Central memory CD4-positive, alpha-beta T cell (primary cell): Measurements from ENCODE around the gene TSGA10.
A peak's percentile ranks its signal among the peaks of the same experiment; 100 is the strongest.
"Not testable (repeated sequence)": the region's sequence is repeated elsewhere in the genome, so short reads cannot be mapped to it uniquely, and the experiment has no call there.

Experiments used
- DNase-seq: peaks from one replicate; pipeline ENCODE4 v3.0.0; 2022

The TSGA10 gene

DNA sequence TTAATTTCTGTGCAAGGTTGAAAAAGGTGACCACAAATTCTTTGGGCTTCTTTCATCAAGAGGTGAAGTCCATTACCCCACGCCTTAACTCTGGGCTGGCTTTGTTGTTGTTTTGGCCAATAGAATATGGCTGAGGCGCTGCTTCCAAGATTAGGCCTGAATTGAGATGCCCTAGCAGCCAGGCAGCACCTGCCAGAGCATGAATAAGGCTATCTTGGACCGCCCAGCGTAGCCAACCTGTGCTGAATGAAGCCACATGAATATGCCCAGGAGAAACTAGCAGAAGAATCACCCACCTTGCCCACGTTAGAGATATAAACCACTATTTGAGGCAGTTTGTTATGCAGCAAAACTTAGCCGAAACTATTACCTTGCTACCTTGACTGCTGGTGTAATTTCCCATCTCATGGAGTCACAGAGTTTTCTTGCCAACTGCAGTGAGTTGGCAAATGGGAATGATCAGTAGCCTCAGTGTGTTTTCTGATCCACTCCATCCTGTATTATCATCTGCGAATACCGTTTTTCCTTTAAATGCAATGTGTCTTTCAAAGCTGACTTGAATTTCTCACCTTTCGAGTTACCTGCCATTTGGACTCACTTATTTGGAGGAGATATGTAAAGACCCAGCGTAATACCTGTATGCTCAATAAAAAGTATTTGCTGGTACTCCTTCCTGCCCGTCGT, 679 bp downstream of the TSGA10 start:
- DNase-seq, result no peak

DNA sequence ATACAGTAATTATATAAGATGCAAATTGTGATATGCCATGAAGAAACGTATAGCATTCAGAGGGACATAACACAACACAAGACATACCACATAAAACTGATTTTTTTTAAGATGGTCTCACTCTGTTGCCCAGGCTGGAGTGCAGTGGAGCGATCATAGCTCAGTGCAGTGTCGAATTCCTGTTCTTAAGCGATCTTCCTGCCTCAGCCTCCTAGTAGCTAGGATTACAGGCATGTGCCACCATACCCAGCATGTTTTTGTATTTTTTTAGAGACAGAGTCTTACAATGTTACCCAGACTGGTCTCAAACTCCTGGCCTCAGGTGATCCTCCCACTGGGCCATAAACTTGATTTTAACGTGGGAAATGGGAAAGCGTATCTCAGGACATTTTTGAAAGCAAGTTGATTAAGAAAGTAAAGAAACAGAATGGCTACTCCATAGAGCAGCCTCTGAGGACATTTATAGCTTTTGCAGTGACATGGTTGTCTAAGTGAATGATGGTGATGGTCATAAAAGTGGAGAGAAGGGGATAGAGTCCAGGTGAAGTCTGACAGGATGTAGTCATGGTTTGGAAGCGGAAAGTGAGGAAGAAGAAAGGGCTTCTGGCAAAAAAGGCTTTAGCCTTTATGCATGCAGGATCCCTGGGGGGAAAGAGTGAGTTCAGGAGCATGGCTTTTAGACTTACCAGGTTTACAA, 2.4 kb downstream of the TSGA10 start:
- no peak for DNase-seq

DNA sequence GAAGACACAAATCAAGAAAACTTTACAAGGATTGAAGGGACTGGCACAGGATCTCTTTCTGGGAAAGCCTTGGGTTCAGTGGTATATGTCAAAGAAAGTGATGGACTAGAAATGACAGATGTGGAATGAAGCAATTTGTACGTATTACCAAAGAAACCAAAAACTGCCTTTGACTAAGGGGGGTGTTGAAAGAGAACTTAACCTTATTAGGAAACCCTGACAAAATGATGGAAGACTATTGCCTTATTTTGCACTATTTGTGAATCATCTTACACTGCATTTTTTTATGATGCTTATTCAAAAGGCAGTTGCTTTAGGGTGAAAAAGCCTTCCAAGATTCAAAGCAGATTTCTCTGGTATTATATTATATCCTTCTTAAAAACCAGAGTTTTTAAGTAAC, 4.0 kb downstream of the TSGA10 start:
- no peak for DNase-seq

DNA sequence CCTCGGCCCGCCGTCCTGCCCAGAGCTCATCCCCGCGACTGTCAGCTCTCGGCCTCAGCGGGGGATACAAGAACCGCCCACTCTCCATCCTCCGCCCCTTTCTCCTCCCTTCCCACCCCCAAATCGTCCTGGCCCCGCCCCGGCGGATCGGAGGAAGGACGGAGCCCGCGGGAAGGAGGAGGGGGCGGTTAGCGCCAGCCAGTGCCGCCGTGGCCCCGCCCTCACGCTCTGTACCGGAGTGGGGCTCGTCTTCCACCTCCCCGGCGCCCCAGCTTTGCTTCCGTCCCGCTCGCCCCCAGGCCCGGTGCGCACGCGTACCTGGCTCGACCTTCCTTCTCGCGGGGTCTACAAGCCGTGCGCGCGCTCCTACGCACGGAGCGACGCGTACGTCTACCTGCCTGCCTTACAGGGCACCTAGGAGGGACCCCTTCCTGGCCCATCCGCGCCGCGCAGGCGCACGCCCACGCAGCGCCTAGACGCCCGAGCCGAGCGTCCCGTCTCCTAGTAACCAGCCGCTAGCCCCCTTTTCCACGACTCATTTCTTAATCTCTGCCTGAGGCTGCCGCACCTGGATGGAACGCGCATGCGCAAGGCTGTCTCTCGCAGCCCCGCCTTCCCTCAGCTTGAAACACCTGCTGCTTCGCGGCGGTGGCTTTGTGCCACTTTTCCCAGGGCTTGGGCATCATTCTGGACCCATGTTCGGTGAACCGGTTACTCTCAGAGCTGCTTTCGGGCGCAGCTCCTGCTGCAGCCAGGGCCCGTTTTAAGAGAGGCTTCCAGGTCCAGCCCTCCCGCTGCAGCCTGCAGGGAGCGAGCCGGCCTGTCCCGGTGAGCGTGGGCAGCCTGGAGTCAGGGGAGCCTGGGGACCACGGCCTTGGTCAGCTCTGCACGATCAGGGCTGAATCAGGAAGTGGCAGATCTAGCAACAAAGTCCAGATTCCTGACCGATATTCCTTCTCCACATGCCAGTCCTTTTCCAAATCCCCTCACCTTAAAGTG, 13.3 kb downstream of the TSGA10 start, which contains the start of gene C2orf15:
Gene C2orf15 (plus strand): TSS at position 598 of the 999 bp plus-strand sequence. CDS start 8,852 bp downstream, outside the sequence.
- peak; percentile 97 for DNase-seq

DNA sequence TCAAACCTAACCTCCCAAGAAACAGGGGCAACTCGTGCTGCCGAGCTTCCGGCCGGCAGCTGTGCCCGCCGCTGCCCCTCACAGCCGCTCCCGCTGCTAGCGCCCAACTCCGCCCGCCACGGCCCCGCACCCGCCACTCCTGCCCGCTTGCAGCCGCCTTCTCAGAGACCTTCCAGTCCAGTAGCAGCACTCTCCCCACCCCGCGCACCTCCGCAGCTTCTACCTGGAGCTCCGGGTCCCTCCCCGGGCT, 14.0 kb downstream of the TSGA10 start:
- no peak for DNase-seq

DNA sequence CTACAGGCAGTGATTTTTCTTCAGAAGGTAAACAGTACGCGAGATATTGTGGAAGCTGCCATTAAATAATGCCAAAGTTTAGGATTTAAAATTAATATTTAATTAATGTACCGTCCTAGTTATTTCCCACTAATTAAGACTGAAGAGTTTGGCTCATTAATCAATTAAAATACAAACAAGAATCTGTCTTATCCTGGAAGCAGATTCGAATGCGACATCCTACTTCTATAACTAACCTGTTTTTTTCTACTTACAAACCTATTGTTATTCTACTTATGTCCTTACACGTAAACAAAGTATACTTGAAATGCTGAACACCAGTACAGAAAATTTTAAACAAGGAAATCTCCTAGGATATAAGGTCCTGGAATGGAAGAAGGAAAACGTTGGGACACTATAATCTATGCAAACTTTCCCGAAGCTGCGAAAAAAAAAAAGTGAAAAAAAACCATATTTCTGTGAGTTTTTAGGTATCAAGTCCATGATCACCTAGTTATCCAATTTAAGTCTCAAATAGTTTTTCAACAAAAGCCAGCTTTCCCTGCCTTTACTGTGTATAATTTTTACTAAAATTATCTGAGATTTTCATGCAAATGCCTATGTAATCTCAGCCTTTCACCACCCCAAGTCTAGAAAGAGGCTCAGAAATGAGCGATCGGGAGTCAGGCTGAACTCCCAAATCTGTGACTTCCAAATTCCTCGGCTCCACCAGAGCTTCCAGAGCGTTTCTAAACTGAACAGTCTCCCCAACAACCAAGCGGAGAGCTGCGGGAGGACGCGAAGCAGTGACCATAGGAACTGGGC, 14.5 kb downstream of the TSGA10 start:
- no peak for DNase-seq

DNA sequence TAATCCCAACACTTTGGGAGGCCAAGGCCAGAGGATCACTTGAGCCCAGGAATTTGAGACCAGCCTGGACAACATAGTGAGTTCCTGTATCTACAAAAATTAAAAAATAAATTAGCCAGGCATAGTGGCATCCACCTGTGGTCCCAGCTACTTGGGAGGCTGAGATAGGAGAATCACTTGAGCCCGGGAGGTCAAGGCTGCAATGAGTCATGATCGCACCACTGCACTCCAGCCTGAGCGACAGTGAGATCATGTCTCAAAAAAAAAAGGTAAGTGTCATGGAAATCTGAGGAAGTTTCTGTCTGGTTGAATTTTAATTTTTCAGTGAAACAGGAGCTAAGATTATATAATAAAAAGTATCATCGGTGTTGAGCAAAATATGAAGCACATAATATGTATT, 15.7 kb downstream of the TSGA10 start:
- no peak for DNase-seq

DNA sequence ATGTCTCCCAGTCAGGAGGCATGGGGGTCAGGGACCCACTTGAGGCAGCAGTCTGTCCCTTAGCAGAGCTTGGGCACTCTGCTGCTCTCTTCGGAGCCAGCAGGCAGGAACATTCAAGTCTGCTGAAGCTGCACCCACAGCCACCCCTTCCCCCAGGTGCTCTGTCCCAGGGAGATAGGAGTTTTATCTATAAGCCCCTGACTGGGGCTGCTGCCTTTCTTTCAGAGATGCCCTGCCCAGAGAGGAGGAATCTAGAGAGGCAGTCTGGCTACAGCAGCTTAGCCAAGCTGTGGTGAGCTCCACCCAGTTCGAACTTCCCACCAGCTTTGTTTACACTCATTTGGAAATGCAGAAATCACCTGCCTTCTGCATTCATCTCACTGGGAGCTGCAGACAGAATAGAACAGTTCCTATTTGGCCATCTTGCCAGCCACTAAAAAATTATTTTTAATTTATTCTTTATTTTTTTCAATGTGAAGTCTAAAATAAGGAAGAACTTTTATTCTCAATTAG, 19.6 kb downstream of the TSGA10 start:
- not testable (repeated sequence) for DNase-seq

DNA sequence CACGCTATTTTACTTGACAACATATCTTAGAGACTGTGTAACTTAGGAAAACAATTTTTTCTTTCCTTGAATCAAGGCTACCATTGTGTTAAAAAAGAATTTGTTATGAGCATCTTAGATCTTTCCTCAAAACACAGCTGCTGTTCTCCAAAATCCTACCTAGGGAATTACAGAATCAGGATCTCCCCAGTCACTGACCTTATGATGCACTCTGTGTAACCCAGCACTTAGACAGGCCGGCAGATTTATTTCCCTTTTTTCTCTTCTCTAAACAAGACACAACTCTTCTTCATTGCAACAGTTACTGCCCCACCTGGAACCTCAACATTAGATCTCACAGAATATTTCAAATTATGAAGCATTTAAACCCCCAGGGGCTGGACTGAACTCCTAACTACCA, 26.8 kb downstream of the TSGA10 start:
- DNase-seq, result no peak

DNA sequence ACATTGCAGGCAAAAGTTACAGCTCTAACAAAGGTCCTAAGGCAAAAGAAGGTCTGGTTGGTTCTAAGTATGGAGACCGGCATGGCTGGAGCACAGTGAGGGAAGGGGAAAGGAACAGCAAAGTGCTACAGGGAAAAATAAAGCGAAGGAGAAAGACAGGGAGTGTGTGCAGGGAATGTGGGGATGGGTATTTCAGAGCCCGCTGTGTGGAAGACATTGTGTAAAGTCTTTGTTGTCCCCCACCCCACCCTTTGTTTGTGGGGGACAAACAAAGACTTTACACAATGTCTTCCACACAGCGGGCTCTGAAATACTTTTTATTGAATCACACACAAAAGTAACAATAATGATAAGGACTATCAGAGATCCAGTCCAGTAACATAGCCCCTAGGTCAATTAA, 42.1 kb downstream of the TSGA10 start:
- DNase-seq, result no peak

DNA sequence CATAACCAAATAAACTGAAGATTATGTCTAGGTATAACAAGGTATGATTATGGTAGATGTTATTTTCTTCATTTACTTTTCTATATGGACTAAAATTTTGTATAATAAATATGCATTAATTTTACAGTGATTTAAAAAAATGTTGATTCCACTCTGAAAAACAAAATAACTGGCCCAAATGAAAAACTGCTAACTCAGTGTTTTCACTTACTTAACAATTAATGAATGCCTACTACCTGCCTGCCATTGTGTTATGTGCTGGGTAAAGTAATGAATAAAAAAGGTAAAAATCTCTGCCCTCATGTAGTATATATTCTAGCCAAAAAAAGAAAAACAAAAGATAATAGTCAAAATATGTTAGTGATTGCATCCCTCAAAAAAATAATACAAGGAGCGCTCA, 42.8 kb downstream of the TSGA10 start:
- no peak for DNase-seq

DNA sequence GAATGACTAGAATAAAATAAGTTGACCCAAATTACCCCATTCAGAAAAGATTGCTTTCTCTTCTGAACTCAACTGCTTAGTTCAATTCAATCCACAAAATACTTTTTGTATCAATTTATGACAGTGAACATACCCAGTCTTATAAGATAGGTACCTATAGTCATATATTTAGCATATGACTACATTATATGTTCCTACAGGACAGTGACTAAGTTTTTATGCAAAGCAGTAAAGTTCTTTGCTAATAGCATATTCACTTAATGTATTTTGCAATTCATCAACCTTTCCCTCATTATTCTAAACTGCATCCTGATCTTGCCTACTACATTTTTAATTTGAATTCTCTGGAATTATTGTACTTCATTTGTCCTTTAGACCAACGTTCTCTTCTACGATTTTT, 43.5 kb downstream of the TSGA10 start:
- no peak for DNase-seq

DNA sequence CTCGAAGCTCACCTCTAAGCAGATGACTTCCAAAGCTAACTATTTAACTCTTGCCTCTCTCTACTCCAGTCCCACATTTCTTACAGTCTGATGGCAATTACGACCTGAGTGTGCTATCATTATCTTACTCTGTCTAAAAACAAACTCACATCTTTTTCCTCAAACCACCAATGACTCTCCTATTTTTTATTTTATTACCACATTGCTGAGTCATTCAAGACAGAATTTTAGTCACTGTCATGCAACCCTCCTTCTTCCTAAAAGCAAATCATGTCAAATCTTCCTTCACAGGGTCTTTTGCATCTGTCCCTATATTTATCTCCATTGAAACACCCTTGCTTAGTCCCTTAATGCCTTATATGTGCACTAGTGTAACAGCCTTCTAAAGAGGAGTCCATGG, 47.8 kb downstream of the TSGA10 start:
- no peak for DNase-seq

DNA sequence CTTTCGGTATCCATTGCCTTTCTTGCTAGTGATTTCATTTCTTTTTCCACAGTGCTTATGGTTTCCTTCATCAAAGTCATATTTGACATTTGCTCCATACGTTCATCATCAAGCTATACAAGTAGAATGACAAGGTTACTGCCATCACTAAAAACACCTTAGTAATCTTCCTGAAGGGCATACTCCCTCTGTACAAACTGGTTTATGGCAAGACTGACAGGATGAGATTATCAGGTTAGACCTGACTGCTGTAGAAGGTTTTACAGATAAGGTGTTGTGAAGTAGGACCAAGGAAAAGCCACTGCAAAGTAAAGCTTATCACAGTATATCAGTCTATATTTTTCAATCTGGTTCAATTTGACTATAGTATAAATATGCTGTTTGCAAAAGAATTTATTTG, 50.7 kb downstream of the TSGA10 start:
- no peak for DNase-seq

DNA sequence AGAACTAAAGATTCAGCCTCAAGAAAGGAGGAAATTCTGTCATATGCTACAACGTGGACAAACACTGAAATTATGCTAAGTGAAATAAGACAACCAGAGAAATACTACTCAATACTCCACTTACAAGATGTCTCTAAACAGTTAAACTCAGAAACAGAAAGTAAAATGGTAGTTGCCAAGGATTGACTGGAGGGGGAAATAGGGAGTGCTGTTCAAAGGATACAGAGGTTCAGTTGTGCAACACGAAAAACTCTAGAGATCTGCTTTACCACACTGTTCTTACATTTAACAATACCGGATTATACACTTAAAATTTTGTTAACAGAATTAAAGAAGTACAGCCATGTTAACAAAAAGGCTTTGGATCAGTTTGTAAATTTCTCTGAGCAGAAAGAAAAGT, 53.0 kb downstream of the TSGA10 start:
- no peak for DNase-seq

DNA sequence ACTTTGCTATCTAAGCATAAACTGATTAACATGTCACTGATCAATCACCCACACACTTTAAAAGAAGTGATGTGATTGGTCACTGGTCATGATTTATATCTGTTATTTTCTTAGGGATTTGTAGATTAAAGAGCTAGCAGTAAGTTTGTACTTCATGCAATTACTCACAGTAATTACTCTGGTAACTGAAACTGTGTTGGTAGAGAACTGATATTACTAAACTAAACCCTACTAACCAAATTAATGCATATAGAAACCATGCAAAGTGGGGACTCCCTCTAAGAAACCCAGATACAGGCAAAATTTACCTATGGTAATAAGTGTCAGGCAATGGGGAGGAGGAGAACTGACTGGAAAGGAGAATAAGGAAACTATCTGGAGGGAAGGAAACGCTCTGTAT, 58.0 kb downstream of the TSGA10 start:
- no peak for DNase-seq

DNA sequence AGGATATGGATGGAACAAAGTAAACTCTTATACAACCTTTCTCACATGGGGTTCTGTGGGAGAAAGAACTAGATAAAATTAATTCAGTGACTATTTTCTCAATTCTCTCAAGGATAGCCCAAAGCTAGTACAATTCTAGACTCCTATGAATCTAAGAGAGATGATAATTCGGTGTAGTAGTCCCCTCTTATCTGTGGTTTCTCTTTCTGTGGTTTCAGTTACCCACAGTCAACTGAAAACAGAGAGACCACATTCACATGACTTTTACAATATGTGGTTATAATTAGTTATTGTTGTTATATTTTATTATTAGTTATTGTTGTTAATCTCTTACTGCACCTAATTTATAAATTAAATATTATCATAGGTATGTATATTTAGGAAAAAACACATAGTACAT, 66.7 kb downstream of the TSGA10 start:
- no peak for DNase-seq

DNA sequence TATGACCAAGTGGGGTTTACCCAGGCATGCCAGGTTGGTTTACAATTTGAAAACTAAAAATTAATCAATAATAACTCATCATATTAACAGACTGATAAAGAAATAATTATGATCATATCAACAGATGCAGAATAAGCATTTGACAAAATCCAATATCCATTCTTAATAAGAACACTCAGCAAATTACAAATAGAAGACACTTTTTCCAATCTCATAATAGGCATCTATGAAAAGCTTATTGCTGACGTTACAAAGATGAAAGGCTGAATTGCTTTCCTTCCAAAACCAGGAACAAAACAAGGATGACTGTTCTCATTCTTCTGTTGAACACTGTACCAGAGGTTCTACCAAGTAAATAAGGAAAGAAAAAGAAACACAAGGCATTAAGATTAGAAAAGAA, 68.4 kb downstream of the TSGA10 start:
- DNase-seq, result no peak

DNA sequence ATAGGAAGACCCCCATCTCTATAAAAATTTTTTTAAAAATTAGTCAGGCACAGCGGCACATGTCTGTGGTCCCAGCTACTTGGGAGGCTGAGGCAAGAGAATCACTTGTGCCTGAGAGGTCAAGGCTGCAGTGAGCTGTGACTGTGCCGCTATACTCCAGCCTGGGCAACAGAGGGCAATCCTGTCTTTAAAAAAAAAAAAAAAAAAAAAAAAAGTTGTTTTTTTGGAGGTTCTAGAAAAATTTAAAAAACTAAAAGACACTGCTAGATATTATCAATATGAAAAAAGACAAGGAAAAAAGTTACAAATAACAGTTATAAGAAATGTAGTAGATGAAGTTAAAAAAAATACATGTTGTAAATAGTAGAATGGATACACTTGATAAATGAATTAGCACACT, 69.3 kb downstream of the TSGA10 start:
- DNase-seq, result no peak

DNA sequence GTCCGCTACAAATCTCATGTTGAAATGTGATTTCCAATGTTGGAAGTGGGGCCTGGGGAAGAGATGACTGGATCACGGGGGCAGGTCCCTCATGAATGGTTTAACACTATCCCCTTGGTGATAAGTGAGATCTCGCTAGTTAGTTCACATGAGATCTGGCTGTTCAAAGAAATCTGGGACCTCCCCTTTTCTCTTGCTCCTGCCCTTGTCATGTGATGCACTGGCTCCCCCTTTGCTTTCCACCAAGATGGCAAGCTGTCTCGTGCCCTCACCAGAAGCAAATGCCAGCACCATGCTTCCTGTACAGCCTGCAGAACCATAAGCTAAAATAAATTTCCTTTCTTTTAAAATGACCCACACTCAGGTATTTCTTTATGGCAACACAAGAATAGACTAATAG, 70.5 kb downstream of the TSGA10 start:
- no peak for DNase-seq

DNA sequence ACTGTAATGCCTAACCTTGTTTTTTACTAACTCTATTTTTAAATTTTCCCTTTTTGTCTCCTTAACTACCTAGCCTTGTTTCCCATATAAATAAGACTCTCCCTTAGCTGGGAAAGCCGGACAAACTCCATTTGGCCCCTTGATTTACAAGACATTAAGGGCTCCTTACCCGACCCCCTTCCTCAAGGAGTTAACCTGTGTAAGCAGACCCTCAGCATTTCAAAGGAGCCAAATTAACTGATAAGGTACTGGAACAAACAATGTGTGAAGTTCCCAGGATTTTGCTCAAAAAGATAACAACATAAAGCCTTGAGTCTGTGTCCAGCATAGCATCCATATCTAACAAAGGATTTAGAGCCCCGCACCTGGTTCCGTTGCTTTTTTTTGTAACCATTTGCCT, 72.9 kb downstream of the TSGA10 start:
- DNase-seq, result no peak

DNA sequence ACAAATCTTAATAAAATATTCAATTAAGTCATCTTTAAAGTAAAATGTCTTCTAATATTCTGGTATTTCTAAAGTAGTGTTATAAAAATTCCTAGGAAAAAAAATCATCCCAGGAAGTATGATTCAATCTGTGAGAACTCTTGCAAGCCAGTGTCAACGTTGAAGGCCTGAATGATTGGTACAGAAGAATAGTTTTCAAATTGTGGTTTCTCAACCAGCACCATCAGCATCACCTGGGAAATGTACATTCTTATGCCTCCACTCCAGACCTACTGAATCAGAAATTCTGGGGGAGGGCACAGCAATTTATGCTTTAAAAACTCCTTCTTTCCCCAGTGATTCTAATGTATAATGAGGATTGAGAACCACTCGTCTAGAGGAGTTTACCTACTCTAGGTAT, 75.5 kb downstream of the TSGA10 start:
- no peak for DNase-seq

DNA sequence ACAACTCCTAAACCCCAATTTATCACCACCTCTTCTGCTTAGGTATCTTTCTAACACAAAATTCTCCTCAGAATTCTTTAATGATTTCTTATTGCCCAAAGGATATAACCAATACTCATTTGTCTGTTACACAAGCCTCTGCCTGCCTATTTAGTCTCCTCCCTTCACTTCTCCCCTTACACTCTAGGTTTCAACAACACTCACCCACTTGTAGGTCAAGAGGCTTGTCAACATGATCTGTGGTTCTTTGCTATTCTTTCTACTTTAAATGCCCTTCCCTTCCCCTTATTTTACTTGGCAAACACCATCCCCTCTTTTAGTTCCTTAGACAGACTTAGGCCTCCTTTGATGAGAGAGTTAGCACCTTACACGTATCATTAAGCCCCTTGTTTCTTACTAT, 82.2 kb downstream of the TSGA10 start:
- no peak for DNase-seq
